K562 (cell line): Measurements from ENCODE around the gene NOLC1. TPM values are rescaled to one million over a fixed set of nuclear protein-coding genes. Genes with fewer than 3 reads are reported as not detected.
A peak's percentile ranks its signal among the peaks of the same experiment; 100 is the strongest.

Source experiments
- HMGN3 ChIP-seq: IDR thresholded peaks from 2 replicates; pipeline ENCODE4 v1.6.1; 2011; ENCODE audit warnings: borderline replicate concordance, low read depth, mild to moderate bottlenecking, mixed read lengths, low read length; ENCODE audit not compliant: insufficient read length; ENCODE audit errors: extremely low read depth
- ILF3 ChIP-seq: fragments of 450-650 bp; IDR thresholded peaks from 2 replicates; pipeline ENCODE4 v1.6.1; 2018; ENCODE audit warnings: antibody characterized with exemption, mild to moderate bottlenecking, moderate library complexity, borderline replicate concordance
- JUN ChIP-seq, 2 experiments: sonication (generic) in 1 of 2; formaldehyde crosslinking in 1 of 2; IDR thresholded peaks; 2 replicates each; pipeline versions ENCODE4 v1.6.1 to v1.8.0; 2012 to 2022; ENCODE audit warnings: borderline replicate concordance in 2 of 2, mild to moderate bottlenecking in 2 of 2, improper control_type of control experiment in 1 of 2, low read depth in 1 of 2, low read length in 1 of 2, missing genetic modification reagents in 1 of 2
- KLF1 ChIP-seq: fragments of 450-650 bp; IDR thresholded peaks from 2 replicates; pipeline ENCODE4 v1.6.1; 2016; ENCODE audit warnings: missing genetic modification characterization, missing compliant biosample characterization
- NR2C2 ChIP-seq, 2 experiments: fragments of 200-800 bp in 1 of 2; sonication (Bioruptor generic) in 1 of 2; sonication (generic) in 1 of 2; formaldehyde crosslinking in 1 of 2; IDR thresholded peaks; 2 replicates each; pipeline versions ENCODE4 v1.6.1 to v1.8.0; 2016 to 2022; ENCODE audit warnings: mild to moderate bottlenecking in 1 of 2, missing compliant biosample characterization in 1 of 2, missing genetic modification characterization in 1 of 2, missing genetic modification reagents in 1 of 2
- NR4A1 ChIP-seq, 2 experiments: fragments of 250-450 bp in 1 of 2; fragments of 450-650 bp in 1 of 2; sonication (Bioruptor Pico) in 1 of 2; IDR thresholded peaks; 2 replicates each; pipeline versions ENCODE4 v1.4.0 to v1.6.1; 2016 to 2020; ENCODE audit warnings: mild to moderate bottlenecking in 2 of 2, missing compliant biosample characterization in 1 of 2, missing genetic modification characterization in 1 of 2, moderate library complexity in 1 of 2
- POLR2B ChIP-seq: fragments of 450-650 bp; IDR thresholded peaks from 2 replicates; pipeline ENCODE4 v1.6.1; 2018; ENCODE audit warnings: low read depth; ENCODE audit not compliant: partially characterized antibody
- PTBP1 ChIP-seq: fragments of 200-400 bp; formaldehyde crosslinking; IDR thresholded peaks from 2 replicates; pipeline ENCODE4 v1.6.1; 2017; ENCODE audit warnings: low read depth, low read length
- RBM25 ChIP-seq: fragments of 200-400 bp; formaldehyde crosslinking; IDR thresholded peaks from 2 replicates; pipeline ENCODE4 v1.6.1; 2018; ENCODE audit warnings: low read length, low read depth, moderate library complexity; ENCODE audit not compliant: severe bottlenecking
- SMAD1 ChIP-seq: fragments of 150-350 bp; IDR thresholded peaks from 2 replicates; pipeline ENCODE4 v1.6.1; 2014; ENCODE audit warnings: low read length, low read depth; ENCODE audit not compliant: partially characterized antibody
- SOX6 ChIP-seq: fragments of 450-650 bp; IDR thresholded peaks from 2 replicates; pipeline ENCODE4 v1.6.1; 2014; ENCODE audit warnings: mild to moderate bottlenecking
- TAF15 ChIP-seq: fragments of 200-400 bp; formaldehyde crosslinking; IDR thresholded peaks from 2 replicates; pipeline ENCODE4 v1.6.1; 2017; ENCODE audit warnings: mild to moderate bottlenecking, low read depth, low read length, moderate library complexity
- ZNF3 ChIP-seq: fragments of 250-450 bp; sonication (Bioruptor Pico); IDR thresholded peaks from 2 replicates; pipeline ENCODE4 v1.5.0; 2021; ENCODE audit warnings: mild to moderate bottlenecking, moderate library complexity
- ZSCAN32 ChIP-seq: fragments of 450-650 bp; formaldehyde crosslinking; IDR thresholded peaks from 2 replicates; pipeline ENCODE4 v1.4.0; 2020; ENCODE audit warnings: mild to moderate bottlenecking, moderate library complexity
- polyA plus RNA-seq, 8 experiments: library from polyadenylated mRNA; depleted of rRNA in 4 of 8; stranded (reverse) in 5 of 8; unstranded in 3 of 8; fragments of >200 nt; fragmentation: Nextera tagmentation in 2 of 8; fragmentation: Illumina TruSeq in 1 of 8; extraction: Ambion mirVana in 2 of 8; extraction: Trizol in 1 of 8; gene quantifications; 2 replicates each; pipeline versions ENCODE4 v1.2.1 to v1.2.3, GENCODE V29; 2011 to 2014; ENCODE audit warnings: inconsistent platforms in 1 of 8, missing spikeins in 1 of 8
- total RNA-seq, 7 experiments: library from RNA; depleted of rRNA in 6 of 7; stranded (reverse); fragments of >200 nt in 6 of 7; fragmentation: Illumina TruSeq in 2 of 7; extraction: Trizol in 2 of 7; gene quantifications; 2 replicates each; pipeline versions ENCODE4 v1.2.1 to v1.2.3, GENCODE V29; 2011 to 2021; ENCODE audit warnings: low replicate concordance in 1 of 7
- TF ChIP-seq, protein P1 (sequence below): fragments of 200-800 bp; sonication (Bioruptor generic); IDR thresholded peaks from 2 replicates; pipeline ENCODE4 v1.6.1; 2016; ENCODE audit warnings: missing genetic modification characterization, missing compliant biosample characterization

Gene NOLC1
- total and polyA plus RNA-seq, 9 of the 15 experiments (the other 6 are each of a cell fraction or from before 2014, with no cell fraction given) = 102 to 310 (median 165) TPM

- TF ChIP-seq RBM25 (no peak), ILF3 (no peak), SOX6 (0 out of 2 replicates have a peak, but pooled peaks have one; percentile 28), PTBP1 (no peak), NR4A1 (CRISPR knock-in tag; IDR thresholded peaks at IDR 0.05) (no peak), NR4A1 (tag; IDR thresholded peaks at IDR 0.05) (no peak), KLF1 (tag) (peak; percentile 91), ZNF3 (CRISPR knock-in tag) (no peak), ZSCAN32 (CRISPR knock-in tag) (no peak), SMAD1 (no peak), TAF15 (no peak), NR2C2 (CRISPR knock-in tag; IDR thresholded peaks at IDR 0.05) (peak; percentile 73; the same call in 1 of the 2 replicates), NR2C2 (tag; IDR thresholded peaks at IDR 0.05) (peak; percentile 98), HMGN3 (peak; percentile 59), POLR2B (peak; percentile 76), JUN (IDR thresholded peaks at IDR 0.05; ENCODE audit: borderline replicate concordance, low read depth, low read length) (peak; percentile 35; the same call in 1 of the 2 replicates), JUN (CRISPR knock-in tag; IDR thresholded peaks at IDR 0.05; ENCODE audit: borderline replicate concordance) (peak; percentile 64; the same call in 1 of the 2 replicates)
- TF ChIP-seq, protein P1, sequence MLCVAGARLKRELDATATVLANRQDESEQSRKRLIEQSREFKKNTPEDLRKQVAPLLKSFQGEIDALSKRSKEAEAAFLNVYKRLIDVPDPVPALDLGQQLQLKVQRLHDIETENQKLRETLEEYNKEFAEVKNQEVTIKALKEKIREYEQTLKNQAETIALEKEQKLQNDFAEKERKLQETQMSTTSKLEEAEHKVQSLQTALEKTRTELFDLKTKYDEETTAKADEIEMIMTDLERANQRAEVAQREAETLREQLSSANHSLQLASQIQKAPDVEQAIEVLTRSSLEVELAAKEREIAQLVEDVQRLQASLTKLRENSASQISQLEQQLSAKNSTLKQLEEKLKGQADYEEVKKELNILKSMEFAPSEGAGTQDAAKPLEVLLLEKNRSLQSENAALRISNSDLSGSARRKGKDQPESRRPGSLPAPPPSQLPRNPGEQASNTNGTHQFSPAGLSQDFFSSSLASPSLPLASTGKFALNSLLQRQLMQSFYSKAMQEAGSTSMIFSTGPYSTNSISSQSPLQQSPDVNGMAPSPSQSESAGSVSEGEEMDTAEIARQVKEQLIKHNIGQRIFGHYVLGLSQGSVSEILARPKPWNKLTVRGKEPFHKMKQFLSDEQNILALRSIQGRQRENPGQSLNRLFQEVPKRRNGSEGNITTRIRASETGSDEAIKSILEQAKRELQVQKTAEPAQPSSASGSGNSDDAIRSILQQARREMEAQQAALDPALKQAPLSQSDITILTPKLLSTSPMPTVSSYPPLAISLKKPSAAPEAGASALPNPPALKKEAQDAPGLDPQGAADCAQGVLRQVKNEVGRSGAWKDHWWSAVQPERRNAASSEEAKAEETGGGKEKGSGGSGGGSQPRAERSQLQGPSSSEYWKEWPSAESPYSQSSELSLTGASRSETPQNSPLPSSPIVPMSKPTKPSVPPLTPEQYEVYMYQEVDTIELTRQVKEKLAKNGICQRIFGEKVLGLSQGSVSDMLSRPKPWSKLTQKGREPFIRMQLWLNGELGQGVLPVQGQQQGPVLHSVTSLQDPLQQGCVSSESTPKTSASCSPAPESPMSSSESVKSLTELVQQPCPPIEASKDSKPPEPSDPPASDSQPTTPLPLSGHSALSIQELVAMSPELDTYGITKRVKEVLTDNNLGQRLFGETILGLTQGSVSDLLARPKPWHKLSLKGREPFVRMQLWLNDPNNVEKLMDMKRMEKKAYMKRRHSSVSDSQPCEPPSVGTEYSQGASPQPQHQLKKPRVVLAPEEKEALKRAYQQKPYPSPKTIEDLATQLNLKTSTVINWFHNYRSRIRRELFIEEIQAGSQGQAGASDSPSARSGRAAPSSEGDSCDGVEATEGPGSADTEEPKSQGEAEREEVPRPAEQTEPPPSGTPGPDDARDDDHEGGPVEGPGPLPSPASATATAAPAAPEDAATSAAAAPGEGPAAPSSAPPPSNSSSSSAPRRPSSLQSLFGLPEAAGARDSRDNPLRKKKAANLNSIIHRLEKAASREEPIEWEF (CRISPR knock-in tag) = no peak
Observed at GRCh38 chr10:102151774-102152544, at the start of gene NOLC1 (continued).
